Stimulated activated CD4-positive, alpha-beta T cell treated with anti-CD3 and anti-CD28 coated beads, Interleukin-15, amount 100 ng/mL, for 1 hour (primary cell): Measurements from ENCODE around the gene CMSS1.

ENCODE experiments used
- DNase-seq, 2 donors: peaks; one replicate each; pipeline ENCODE4 v3.0.0-alpha.2; 2020; ENCODE audit warnings: low read depth in 1 of 2, low spot score in 1 of 2

CMSS1 gene

DNA sequence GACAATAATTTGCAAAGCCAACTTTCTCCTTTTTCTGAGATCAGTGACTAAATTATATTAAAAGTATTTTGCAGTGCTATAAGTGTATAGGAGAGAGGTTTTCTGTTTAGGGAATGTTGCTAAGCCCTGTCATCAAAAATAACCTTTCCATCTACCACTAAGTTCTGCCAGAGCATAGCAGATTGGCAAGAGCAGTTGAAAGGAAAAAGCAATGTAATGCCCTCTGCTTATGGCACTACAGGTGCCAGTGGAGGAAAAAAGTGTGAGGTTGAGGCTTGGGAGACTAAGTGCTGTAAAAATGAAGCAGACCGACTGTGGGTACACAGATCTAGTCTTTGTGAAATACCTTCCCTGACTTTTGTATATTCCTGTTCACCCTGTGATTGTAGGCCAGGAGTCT lies 285.1 kb downstream of the CMSS1 start:
- DNase-seq = no peak

DNA sequence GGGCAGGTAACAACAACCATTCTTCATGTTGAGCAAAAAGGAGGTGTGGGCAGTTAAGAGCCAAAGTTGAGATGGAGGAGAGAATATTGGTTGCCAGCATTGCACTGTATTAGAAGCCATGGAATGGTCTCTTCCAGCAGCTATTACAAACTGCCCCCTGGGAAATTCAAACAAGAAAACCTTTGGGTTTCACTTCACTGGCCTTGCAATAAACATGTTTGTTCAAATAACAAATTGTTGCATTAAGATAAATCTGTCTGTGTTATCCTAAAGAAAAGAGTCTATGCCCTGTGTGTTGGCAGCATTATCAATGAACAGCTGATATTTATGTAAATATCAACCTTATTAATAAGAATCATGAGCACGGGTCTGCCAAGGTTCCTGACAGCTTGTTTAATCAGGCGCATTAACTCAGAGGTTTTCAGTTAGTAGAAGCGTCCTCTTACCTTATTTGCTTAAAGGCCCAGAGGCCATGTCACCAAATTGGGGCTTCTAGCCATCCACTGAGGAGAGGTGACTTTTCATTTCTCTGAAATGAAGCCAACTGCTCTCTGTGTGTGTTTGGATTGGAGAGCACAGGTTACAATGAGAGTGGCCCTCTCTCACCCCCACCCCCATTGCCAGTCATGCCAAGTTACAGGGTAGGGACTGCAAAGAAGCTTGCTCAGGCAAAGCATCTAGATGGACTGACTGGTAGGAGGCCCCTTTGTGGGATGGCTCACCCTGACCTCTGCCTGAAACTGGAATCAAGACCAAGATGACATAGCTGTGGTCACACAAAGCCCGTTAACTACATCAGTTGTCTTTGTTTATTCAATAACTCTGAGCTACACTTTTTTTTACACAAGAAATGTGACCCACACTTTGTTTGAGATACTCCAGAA lies 286.1 kb downstream of the CMSS1 start:
- no peak for DNase-seq

DNA sequence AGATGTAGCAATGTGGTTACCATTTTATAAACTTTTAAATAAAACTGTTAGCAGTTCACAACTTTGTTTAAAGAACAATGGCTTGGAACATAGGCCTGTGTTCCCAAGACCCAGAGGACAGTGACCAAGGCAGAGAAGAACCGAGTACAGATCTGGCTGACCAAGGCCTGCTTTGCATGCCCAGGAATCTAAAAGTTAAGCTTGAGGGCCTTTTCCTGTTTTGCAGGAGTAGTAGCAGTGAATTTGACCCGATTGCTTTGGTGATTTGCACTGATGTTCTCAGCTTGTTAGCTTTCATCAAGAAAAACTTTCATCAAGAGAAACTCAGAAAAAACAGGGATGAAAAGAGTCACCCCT lies 286.8 kb downstream of the CMSS1 start:
- no peak for DNase-seq

DNA sequence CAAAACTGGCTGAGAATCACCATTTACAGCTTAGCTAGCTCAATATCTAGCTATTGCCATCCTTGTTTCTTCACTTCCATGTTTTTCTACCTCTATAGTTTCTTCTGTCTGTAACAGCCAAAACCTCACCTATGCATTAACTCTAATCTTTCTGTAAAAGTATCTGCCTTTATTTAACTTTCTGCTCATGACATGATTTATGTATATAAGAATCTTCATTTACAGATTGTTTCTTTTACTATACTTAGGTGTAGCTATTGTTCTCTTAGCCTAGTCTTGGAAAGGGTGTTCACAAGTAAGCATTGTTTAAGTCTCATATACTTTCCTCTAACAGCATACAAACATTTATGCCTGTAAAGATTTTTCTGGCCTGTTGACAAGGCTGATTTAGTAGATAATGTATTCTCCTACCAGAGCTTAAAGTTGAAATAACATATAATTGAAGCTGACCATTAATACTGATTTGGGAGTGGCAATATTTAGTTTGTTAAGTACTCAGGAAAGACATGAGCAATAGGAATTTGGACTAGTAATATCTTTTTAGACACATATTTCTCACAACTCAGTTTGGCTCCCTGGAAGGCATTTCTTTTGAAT lies 287.3 kb downstream of the CMSS1 start:
- no peak for DNase-seq

DNA sequence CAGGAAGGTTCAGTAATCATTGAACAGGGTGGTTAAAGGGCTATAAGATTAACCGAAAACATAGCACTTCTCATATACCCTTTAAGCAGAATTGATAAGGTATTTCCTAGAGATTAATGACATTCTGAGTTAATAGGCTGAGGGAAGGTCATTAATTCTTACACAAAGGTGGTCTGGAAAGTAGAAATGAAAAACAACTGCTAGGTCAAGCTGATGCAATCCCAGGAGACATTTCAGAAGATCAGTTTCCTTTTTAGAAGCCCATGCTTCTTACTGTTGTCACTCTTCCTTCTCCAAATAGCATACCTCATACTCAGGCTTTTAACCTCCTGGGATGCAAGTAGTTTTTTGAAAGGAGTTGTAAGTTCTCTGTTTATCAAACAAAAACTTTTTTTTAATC lies 287.8 kb downstream of the CMSS1 start:
- DNase-seq = no peak

DNA sequence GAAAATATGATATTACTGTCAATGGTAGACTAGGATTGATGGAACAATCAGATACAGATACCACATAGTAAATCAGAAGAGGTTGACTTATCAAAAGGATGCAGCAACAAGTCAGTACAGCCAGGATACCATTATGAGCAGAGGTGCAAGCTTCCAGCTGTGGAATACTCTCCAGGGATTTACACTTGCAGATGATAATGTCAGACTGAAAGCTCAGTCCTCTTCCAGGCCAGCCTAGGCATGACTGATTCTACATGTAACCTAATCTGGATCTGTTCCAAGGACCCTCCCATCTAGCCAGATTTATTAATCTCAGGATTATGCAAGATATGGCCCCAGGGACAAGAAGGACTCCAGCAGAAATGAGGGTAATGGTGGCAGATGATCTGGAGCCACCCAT lies 288.4 kb downstream of the CMSS1 start:
- DNase-seq = no peak

DNA sequence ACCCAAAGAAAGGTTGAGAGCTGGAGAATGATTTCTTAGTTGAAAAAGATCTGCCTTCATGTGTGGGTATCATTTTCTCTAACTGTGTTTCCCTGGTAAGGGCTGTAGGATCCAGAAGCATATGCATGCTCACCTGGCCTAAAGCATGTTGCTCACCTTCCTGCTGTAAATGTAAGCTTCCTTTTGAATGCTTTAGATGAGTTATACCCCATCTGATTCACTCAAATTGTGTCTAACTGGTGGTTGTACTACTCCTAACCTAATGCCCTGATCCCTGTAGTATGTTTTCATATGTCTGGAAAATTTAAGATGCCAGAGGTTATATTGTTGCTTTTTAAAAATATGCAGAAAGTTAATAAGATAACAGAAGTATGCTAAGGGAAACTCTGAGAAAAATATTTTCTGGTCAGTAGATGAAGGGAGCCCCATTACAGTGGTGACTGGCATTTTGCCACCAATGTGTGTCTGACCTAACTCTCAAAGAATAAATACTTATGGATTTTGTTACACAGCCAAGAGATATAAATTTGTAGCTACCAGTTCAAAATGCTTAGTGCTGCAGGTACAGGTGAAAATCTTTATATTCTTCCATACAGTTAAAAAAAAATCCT lies 289.0 kb downstream of the CMSS1 start:
- DNase-seq = no peak

DNA sequence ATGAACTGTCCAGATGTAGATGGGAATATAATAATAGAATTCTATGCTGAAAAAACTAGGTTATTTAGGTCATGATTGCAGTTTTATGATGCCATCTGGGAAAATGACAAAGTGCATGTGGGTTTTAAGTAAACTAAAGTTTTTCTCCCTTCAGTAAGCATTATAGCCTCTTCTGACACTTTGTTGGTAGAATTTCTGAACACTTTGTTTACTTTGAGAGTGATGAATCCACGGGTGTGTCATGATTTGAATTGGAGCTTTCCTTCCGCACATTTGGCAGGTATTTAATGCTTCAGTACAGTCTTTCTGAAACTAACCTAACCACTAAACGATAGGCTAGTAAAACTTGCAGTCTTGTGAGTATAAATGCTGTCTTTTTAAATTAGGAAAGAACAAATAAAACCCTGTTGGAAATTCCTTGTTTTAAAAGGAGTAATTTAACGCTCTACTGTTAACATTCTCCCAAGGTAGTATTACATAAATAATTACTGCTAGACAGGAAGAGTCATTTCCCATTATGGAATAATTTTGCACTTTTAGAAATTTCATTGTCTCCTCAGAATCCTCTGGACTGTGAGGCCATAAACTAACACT lies 289.7 kb downstream of the CMSS1 start:
- DNase-seq = no peak

DNA sequence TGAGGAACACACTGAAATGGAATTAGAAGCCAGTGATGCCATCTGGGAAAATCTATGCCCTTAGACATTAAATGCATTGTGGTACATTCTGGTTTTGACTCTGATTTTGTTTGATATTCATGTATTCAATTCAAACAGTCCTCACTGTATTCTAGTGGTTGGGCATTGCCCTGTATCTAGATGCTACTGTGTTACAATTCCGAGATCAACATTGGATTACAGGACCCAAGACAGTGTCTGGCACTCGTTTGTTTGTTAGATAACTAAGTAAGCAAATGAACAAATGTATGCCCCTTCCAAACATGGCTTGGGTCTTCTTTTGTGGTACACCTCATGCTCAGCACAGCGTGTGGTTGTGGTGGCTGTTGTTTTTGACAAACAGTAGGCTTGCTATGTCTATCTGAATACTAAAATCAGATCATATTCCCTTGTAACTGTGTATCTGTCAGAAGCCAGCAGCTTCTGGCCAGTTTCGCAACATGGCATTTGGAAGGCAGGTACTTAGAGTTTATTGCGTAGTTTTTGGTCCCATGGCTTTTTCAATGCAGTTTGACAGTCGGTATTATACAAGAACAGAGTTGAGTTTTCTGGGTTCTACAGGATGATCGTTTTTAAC lies 290.9 kb downstream of the CMSS1 start:
- no peak for DNase-seq

DNA sequence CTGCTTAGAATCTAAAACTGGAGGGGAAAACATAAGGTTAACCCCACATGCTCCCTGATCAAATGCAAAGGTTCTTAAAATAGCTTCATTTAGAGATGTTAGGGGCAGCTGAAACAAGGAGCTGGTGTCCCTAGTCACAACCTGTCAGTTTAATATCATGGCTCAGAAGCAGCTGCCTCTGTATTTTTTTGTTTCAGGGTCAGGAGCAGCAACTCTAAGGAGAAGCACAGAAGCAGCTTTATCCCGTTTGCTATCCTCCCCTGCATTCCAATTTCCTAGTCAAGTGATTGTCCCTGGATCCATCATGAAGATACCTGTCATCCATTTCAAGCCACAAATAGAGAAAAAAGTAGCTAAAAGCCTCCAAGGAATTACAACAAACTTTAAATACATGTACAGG lies 292.5 kb downstream of the CMSS1 start:
- no peak for DNase-seq

DNA sequence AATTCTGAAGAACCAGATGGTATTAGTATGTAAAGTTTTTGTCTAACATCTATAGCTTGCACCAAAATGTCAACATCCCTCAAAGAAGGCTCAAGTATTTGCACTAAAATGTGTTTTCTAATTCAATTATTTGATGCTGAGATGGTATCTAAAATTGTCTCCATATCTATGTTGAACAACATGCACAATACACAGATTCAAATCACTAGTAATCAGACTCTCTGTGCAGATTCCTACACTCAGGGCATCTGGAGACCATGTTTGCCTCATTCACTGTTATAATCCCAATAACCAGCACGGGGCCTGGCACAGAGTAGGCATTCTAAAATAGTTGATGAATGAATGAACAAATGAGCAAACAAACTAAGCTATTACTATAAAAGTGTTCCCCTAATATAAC lies 294.1 kb downstream of the CMSS1 start:
- no peak for DNase-seq

DNA sequence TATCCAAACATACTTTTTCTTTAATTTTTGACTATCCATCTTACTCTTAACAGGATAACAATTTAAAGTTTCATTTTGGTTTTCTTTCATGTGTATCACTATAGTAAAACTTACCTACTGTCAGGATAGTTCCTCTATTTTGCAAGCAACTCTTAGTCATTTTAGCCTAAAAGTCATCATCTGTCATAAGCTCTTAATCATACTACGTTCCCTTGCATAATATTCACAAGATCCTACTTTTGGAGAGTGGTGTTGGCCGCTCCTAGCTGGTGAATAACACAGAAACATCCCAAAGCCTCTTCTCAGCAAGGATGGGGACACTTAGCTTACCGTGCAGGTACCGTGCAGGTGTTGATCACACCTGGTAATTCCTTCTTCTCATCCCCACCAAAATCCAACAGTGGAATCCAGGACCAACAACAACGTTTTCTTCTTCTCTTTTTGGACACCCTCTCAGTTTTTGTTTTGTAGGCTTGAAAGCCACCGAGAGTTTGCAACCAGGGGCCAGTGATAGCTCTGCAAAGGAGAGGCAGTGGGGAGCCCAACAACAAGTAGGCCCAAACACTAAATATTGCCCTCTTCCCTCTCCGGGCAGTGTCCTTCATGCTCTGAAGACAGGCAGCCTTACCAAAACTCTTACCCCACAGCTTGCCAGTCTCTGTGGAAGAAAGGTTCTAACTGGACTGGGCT lies 296.2 kb downstream of the CMSS1 start:
- no peak for DNase-seq

DNA sequence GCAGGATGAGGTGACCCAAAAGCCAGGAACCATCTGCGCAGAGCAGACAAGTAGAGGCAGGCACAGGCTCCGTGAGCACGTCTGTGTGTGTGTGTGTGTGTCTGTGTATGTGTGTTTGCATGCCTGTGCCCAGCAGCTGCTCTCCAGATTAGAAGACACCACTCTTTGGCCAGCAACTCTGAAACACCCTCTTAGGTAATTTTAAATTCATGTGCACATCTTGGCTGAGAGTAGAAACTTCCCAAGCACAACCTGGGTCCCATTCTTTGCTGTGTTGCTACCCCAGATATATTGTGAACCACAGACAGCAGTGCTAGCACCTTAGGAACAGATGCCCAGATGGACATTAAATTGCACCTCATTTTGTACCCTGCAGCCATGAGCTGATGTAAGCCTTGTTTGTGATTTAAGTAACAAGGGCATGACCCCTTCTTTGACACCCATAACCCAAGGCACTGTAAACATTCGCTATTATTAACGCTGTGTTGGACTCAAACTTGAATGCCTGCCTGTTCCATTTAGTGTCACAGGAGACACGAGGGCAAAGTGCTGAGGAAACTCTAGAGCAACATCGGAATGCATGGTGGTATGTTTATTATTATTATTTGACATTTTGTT lies 296.9 kb downstream of the CMSS1 start, which contains the start of gene FILIP1L:
Gene FILIP1L, minus strand, starts transcription at position 89 of the 618 bp plus-strand sequence.
- DNase-seq = no peak

DNA sequence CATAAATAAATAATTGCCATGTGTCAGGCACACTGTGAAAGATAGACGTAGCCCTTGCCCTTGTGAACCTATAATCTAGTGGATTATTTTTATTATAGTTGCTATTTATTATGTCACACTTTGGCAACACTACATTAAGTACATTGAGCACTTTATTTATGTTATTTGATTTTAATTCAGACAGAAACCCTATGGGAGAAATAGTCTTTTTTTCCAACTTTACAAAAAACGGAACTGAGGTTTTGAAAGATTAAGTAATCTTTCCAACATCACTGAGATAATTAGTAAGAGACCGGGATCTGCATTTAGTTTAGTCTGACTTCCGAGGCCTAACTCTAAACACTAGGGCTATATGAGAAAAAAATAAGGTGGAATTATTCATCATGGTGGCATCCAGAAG lies 299.4 kb downstream of the CMSS1 start:
- DNase-seq = no peak

DNA sequence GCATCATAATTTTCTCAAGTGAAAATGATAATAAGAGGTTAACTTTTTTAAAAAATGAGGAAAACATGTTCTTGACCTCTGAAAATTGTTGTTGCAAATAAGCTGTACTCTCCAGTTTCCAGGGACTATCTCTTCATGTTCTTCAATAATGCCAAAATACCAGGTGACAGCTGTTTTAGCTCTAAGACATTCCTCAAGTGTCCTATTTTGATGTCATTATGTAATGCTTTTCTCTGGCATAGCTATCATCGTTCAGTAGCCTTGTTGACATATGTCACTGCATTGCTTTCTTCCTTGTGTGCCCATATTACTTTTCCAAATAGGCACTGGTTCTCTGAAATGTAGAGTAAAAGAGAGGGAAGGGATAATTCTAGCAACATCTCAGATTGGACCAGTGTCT lies 302.4 kb downstream of the CMSS1 start:
- no peak for DNase-seq

DNA sequence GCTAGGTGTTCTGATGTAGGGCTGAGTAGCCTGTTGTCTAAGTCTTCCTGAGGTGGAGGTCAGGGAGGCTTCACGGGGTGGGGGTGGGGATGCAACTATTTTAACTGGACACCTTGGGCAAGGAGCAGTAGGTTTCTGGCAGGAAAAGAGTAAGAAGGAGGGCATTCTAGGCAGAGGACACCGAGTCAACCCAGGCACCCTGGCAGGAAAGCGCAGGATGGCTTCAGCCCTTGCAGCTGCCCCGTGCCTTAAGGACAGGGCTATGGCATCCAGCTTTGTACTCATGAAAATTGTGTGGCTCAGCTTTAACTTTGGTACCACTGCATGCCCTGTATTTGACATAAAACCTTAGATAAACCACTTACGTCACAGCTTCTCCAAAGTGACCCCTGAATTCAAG lies 303.0 kb downstream of the CMSS1 start:
- no peak for DNase-seq

DNA sequence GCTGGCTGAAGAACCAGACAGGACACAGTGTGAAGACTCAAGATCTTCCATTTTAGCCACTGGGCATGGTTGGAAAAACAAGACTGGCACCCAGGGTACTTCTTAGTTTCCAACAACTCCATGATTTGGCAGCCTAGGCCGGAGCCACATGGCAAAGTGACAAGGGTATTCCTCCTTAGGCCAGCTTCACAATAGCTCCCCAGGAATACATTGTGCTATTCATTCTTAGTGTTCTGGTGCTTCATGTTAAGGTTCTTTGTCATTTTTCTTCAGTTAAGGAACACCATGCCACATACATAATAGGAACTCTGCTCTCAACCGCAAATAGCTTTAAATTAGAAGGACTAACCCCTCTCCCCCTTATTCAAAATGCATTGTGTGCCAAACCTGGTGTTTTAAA lies 304.7 kb downstream of the CMSS1 start:
- no peak for DNase-seq

DNA sequence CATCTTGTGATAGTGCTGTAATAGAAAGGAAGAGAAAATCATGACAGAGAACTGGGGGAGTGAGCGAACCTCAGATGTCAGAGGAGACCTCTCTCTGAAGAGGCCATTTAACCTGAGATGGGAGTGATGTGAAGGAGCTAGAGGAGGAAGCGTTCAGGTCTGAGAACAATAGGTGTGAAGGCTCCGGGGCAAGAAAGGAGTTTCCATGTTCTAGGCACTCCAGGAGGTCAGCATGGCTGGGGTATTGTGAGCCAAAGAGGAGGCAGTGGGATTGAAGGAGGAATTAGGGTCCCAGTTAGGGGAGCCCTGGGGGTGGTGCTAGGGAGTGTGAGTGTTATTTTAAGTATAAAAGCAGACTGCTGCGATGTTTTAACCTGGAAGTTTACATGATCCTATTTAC lies 305.4 kb downstream of the CMSS1 start:
- DNase-seq = no peak

DNA sequence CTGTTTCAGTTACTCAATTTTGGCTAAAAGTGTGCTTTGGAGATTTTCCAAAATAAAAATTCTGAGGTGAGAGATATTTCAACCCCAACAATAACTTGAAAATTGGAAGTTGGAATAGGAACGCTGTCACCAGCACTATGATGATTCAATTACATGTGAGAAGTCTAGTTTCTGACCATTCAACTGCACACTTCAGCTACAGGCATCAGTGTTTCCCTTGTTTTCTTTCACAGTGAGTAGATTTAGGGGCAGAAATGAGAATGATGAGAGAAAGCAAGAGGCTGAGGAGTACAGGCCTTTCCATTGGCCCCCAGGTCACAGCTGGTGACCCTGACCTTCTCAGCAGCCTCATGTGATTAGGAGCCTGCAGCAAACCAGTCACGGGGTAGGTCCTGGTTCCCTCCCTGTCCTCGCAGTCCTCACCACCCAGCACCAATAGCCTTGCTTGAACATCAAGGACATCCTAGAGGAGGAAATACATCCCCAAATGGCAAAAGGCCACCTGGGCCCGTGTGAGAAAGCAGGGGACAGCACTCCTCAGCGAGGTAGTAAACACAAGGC lies 306.6 kb downstream of the CMSS1 start:
- DNase-seq = no peak
